Lung (tissue), 12 donors: ENCODE data around the gene CDKL5. TPM values are rescaled to one million over a fixed set of nuclear protein-coding genes. Genes with fewer than 3 reads are reported as not detected.

ENCODE experiments used
- ATAC-seq: fragments of 200-7000 bp; cut with Tn5 transposase; one replicate; pipeline ENCODE4 v1.9.1; 2020; ENCODE audit warnings: moderate number of reproducible peaks; ENCODE audit not compliant: insufficient read depth, low FRiP score
- DNase-seq, 3 donors: peaks; one replicate each; pipeline ENCODE4 v3.0.0-alpha.2; 2013 to 2017
- H3K27ac ChIP-seq, 2 donors: one replicate each; pipeline ENCODE4 v1.5.1; 2013; ENCODE audit warnings: mild to moderate bottlenecking in 2 of 2, moderate library complexity in 2 of 2, control low read depth in 1 of 2, inconsistent platforms in 1 of 2, low read depth in 1 of 2, low read length in 1 of 2
- H3K27me3 ChIP-seq, 3 donors: one replicate each; pipeline ENCODE4 v1.5.1; 2013; ENCODE audit warnings: low read length in 2 of 3; ENCODE audit not compliant: control insufficient read depth in 3 of 3, insufficient read depth in 3 of 3
- H3K36me3 ChIP-seq, 4 donors: one replicate each; pipeline ENCODE4 v1.5.1; 2013; ENCODE audit warnings: low read length in 4 of 4, mild to moderate bottlenecking in 1 of 4, moderate library complexity in 1 of 4; ENCODE audit not compliant: control insufficient read depth in 4 of 4, insufficient read depth in 4 of 4
- H3K4me1 ChIP-seq, 5 donors: one replicate each; pipeline ENCODE4 v1.5.1; 2013; ENCODE audit warnings: low read length in 5 of 5, mild to moderate bottlenecking in 2 of 5, moderate library complexity in 1 of 5; ENCODE audit not compliant: control insufficient read depth in 5 of 5, insufficient read depth in 5 of 5
- H3K4me3 ChIP-seq: one replicate; pipeline ENCODE4 v1.5.1; 2013; ENCODE audit warnings: mild to moderate bottlenecking, control low read depth, moderate library complexity
- H3K9ac ChIP-seq, 2 donors: one replicate each; pipeline ENCODE4 v1.5.1; 2013; ENCODE audit warnings: low read length in 2 of 2, control low read depth in 1 of 2; ENCODE audit not compliant: insufficient read depth in 1 of 2
- H3K9me3 ChIP-seq, 4 donors: one replicate each; pipeline ENCODE4 v1.5.1; 2013; ENCODE audit warnings: low read length in 3 of 4, mild to moderate bottlenecking in 1 of 4, moderate library complexity in 1 of 4; ENCODE audit not compliant: control insufficient read depth in 4 of 4, insufficient read depth in 3 of 4
- CTCF ChIP-seq: IDR thresholded peaks from 2 replicates; pipeline ENCODE4 v1.5.1; 2012; ENCODE audit warnings: mild to moderate bottlenecking; ENCODE audit errors: control extremely low read depth, extremely low read depth
- WGBS, 2 donors: extraction: QIAGEN DNeasy Blood & Tissue Kit; methylation state at CpG; one replicate each; pipeline ENCODE4 v1.1.7; 2013; 5-methylcytosine and 5-hydroxymethylcytosine counted together
- polyA plus RNA-seq, 2 donors: library from polyadenylated mRNA; stranded (reverse); fragments of 200-250 nt; gene quantifications; one replicate each; pipeline ENCODE4 v1.2.1, GENCODE V29; 2013
- total RNA-seq, 2 donors: library from RNA; depleted of rRNA in 1 of 2; stranded (reverse); fragments of >200 nt in 1 of 2; gene quantifications; one replicate each; pipeline ENCODE4 v1.2.1, GENCODE V29; 2014 to 2021
- donor health status: control.
- donor health status: control.
- donor health status: Bipolar disorder and iron deficiency.
- donor health status: healthy.
- donor health status: DM: yes; HTN: yes; CAD: no.

The CDKL5 gene
- total and polyA plus RNA-seq, 4 donors = 3.2 to 37.3 (median 16.3) TPM

- H3K9ac ChIP-seq = no peak overlapping the region
- no peaks in the 10 kb centered on the region for H3K36me3 ChIP-seq
- no peak for DNase-seq
- 43 to 81% methylated on average over 3 of the region's 3 CpGs for WGBS, 2 donors
- H3K4me3 ChIP-seq = no peak overlapping the region
- peaks cover 0 to 2% (median 0%) of the 10 kb centered on the region in 3 donors for H3K27me3 ChIP-seq
- TF ChIP-seq CTCF = no peak
- no peak for ATAC-seq
- H3K9me3 ChIP-seq = peaks cover 0 to 6% (median 0%) of the 10 kb centered on the region in 4 donors
- peaks cover 0 to 3% (median 0%) of the 10 kb centered on the region in 5 donors for H3K4me1 ChIP-seq
- no peak overlapping the region for H3K27ac ChIP-seq
Measured at GRCh38 chrX:18643853-18644252, 218.4 kb downstream of the CDKL5 start.

GRCh38 chrX:18647621-18648020, 222.2 kb downstream of the CDKL5 start:
- ATAC-seq = no peak
- H3K27me3 ChIP-seq = no peaks in the 10 kb centered on the region
- H3K4me3 ChIP-seq = no peak overlapping the region
- peaks cover 0 to 4% (median 0%) of the 10 kb centered on the region in 4 donors for H3K9me3 ChIP-seq
- TF ChIP-seq CTCF = no peak
- 36 to 71% methylated on average over 4 of the region's 4 CpGs for WGBS, 2 donors
- no peaks in the 10 kb centered on the region for H3K36me3 ChIP-seq
- peak overlapping the region in 1 of 2 donors; percentile 46 for H3K27ac ChIP-seq
- H3K9ac ChIP-seq = no peak overlapping the region
- no peak for DNase-seq
- peaks cover 0 to 3% (median 0%) of the 10 kb centered on the region in 5 donors for H3K4me1 ChIP-seq

- no peaks in the 10 kb centered on the region for H3K27me3 ChIP-seq
- 49 to 83% methylated on average over 9 of the region's 9 CpGs for WGBS, 2 donors
- peaks cover 0 to 4% (median 0%) of the 10 kb centered on the region in 4 donors for H3K9me3 ChIP-seq
- peaks cover 0 to 3% (median 0%) of the 10 kb centered on the region in 5 donors for H3K4me1 ChIP-seq
- H3K4me3 ChIP-seq = no peak overlapping the region
- DNase-seq = peak; percentile 10 to 41 (median 38)
- no peak for TF ChIP-seq CTCF
- no peak overlapping the region for H3K9ac ChIP-seq
- no peaks in the 10 kb centered on the region for H3K36me3 ChIP-seq
- ATAC-seq = peak; percentile 47
- peak overlapping the region in 1 of 2 donors; percentile 66 for H3K27ac ChIP-seq
Measured at GRCh38 chrX:18649498-18649951, 224.1 kb downstream of the CDKL5 start.

GRCh38 chrX:18650662-18651061, 225.3 kb downstream of the CDKL5 start:
- no peak for TF ChIP-seq CTCF
- DNase-seq = no peak
- 91 to 93% methylated on average over 6 of the region's 6 CpGs for WGBS, 2 donors
- H3K27ac ChIP-seq = peak overlapping the region in 1 of 2 donors; percentile 66
- H3K9me3 ChIP-seq = peaks cover 0 to 4% (median 0%) of the 10 kb centered on the region in 4 donors
- H3K27me3 ChIP-seq = no peaks in the 10 kb centered on the region
- no peak overlapping the region for H3K4me3 ChIP-seq
- no peak for ATAC-seq
- no peaks in the 10 kb centered on the region for H3K36me3 ChIP-seq
- no peak overlapping the region for H3K9ac ChIP-seq
- H3K4me1 ChIP-seq = peaks cover 0 to 5% (median 0%) of the 10 kb centered on the region in 5 donors
